H9 (cell line): ENCODE data around the gene PDZD7. TPM values are rescaled to one million over a fixed set of nuclear protein-coding genes. Genes with fewer than 3 reads are reported as not detected.

Experiments used
- DNase-seq: peaks from one replicate; pipeline ENCODE4 v3.0.0-alpha.2; 2017
- H2AFZ ChIP-seq: one replicate; pipeline ENCODE4 v1.6.1; 2013; ENCODE audit warnings: mild to moderate bottlenecking, low read length, control low read depth, moderate library complexity
- H2AK5ac ChIP-seq: 2 replicates; pipeline ENCODE4 v1.6.1; 2013; ENCODE audit warnings: low read length, control low read depth, mixed read lengths; ENCODE audit not compliant: insufficient read length
- H2BK120ac ChIP-seq: one replicate; pipeline ENCODE4 v1.6.1; 2013; ENCODE audit warnings: low read depth, mild to moderate bottlenecking, low read length, control low read depth, inconsistent platforms; ENCODE audit not compliant: poor library complexity, severe bottlenecking
- H2BK12ac ChIP-seq: 2 replicates; pipeline ENCODE4 v1.6.1; 2013; ENCODE audit warnings: low read length, control low read depth, mixed read lengths, low read depth; ENCODE audit not compliant: insufficient read length
- H2BK15ac ChIP-seq: 2 replicates; pipeline ENCODE4 v1.6.1; 2013; ENCODE audit warnings: low read depth, low read length, control low read depth
- H2BK20ac ChIP-seq: one replicate; pipeline ENCODE4 v1.6.1; 2013; ENCODE audit warnings: low read depth, mild to moderate bottlenecking, low read length, control low read depth, inconsistent platforms; ENCODE audit not compliant: poor library complexity, severe bottlenecking
- H2BK5ac ChIP-seq: 2 replicates; pipeline ENCODE4 v1.6.1; 2013; ENCODE audit warnings: low read length, control low read depth, mixed read lengths; ENCODE audit not compliant: insufficient read length
- H3K14ac ChIP-seq: 2 replicates; pipeline ENCODE4 v1.6.1; 2013; ENCODE audit warnings: low read length, control low read depth; ENCODE audit not compliant: insufficient read depth
- H3K18ac ChIP-seq: 2 replicates; pipeline ENCODE4 v1.6.1; 2013; ENCODE audit warnings: low read depth, mild to moderate bottlenecking, mixed read lengths, low read length, control low read depth; ENCODE audit not compliant: insufficient read length
- H3K23ac ChIP-seq: 2 replicates; pipeline ENCODE4 v1.6.1; 2013; ENCODE audit warnings: low read length, control low read depth, mixed read lengths, low read depth; ENCODE audit not compliant: insufficient read length
- H3K23me2 ChIP-seq: 2 replicates; pipeline ENCODE4 v1.6.1; 2013; ENCODE audit warnings: low read depth, mild to moderate bottlenecking, mixed read lengths, low read length, control low read depth; ENCODE audit not compliant: insufficient read length, poor library complexity, severe bottlenecking
- H3K27ac ChIP-seq: 2 replicates; pipeline ENCODE4 v1.5.1; 2013; ENCODE audit warnings: low read length, control low read depth, mixed read lengths, low read depth; ENCODE audit not compliant: insufficient read length
- H3K27me3 ChIP-seq: 2 replicates; pipeline ENCODE4 v1.6.1; 2013; ENCODE audit warnings: low read length, control low read depth, inconsistent platforms; ENCODE audit not compliant: insufficient read depth
- H3K4ac ChIP-seq: 2 replicates; pipeline ENCODE4 v1.6.1; 2013; ENCODE audit warnings: low read depth, mild to moderate bottlenecking, control low read depth, inconsistent platforms, low read length, moderate library complexity
- H3K4me1 ChIP-seq: 2 replicates; pipeline ENCODE4 v1.6.1; 2013; ENCODE audit warnings: low read length, control low read depth, inconsistent platforms; ENCODE audit not compliant: insufficient read depth
- H3K4me2 ChIP-seq: 2 replicates; pipeline ENCODE4 v1.6.1; 2013; ENCODE audit warnings: low read length, control low read depth, mixed read lengths; ENCODE audit not compliant: insufficient read length, insufficient read depth
- H3K56ac ChIP-seq: 2 replicates; pipeline ENCODE4 v1.6.1; 2013; ENCODE audit warnings: low read depth, mild to moderate bottlenecking, mixed read lengths, low read length, control low read depth; ENCODE audit not compliant: insufficient read length
- H3K79me1 ChIP-seq: 2 replicates; pipeline ENCODE4 v1.6.1; 2013; ENCODE audit warnings: low read depth, mild to moderate bottlenecking, moderate library complexity, low read length, control low read depth, inconsistent platforms; ENCODE audit not compliant: insufficient read depth, poor library complexity, severe bottlenecking
- H3K79me2 ChIP-seq: 2 replicates; pipeline ENCODE4 v1.6.1; 2013; ENCODE audit warnings: low read length, control low read depth, inconsistent platforms; ENCODE audit not compliant: insufficient read depth
- H3K9ac ChIP-seq: 2 replicates; pipeline ENCODE4 v1.6.1; 2013; ENCODE audit warnings: low read length, control low read depth, mixed read lengths; ENCODE audit not compliant: insufficient read length; ENCODE audit errors: extremely low read depth
- H3K9me3 ChIP-seq: one replicate; pipeline ENCODE4 v1.6.1; 2013; ENCODE audit warnings: low read depth, low read length, inconsistent platforms; ENCODE audit not compliant: control insufficient read depth
- H3T11ph ChIP-seq: one replicate; pipeline ENCODE4 v1.6.1; 2013; ENCODE audit warnings: mild to moderate bottlenecking, low read length, control low read depth, inconsistent platforms
- H4K20me1 ChIP-seq: one replicate; pipeline ENCODE4 v1.6.1; 2013; ENCODE audit not compliant: control insufficient read depth, insufficient read length, insufficient read depth
- H4K5ac ChIP-seq: 2 replicates; pipeline ENCODE4 v1.6.1; 2013; ENCODE audit warnings: low read depth, mild to moderate bottlenecking, mixed read lengths, low read length, control low read depth; ENCODE audit not compliant: insufficient read length
- H4K8ac ChIP-seq: replicated peaks from 2 replicates; pipeline ENCODE4 v1.6.1; 2013; ENCODE audit warnings: low read length, control low read depth, mixed read lengths, low read depth; ENCODE audit not compliant: insufficient read length
- H4K91ac ChIP-seq: 2 replicates; pipeline ENCODE4 v1.6.1; 2013; ENCODE audit warnings: low read depth, mild to moderate bottlenecking, moderate library complexity, mixed read lengths, low read length, control low read depth; ENCODE audit not compliant: insufficient read length
- H3K27ac Mint-ChIP-seq, 3 experiments: 2 replicates in 2 of 3; 3 replicates in 1 of 3; pipeline ENCODE4 v1.8.0; 2020 to 2021; ENCODE audit warnings: mixed read lengths in 3 of 3, mild to moderate bottlenecking in 1 of 3, moderate library complexity in 1 of 3
- H3K27me3 Mint-ChIP-seq: 2 replicates; pipeline ENCODE4 v1.8.0; 2021; ENCODE audit warnings: low read depth, mild to moderate bottlenecking, moderate library complexity, mixed read lengths
- H3K36me3 Mint-ChIP-seq, 3 experiments: 2 replicates in 2 of 3; 3 replicates in 1 of 3; pipeline ENCODE4 v1.8.0; 2020 to 2021; ENCODE audit warnings: low read depth in 3 of 3, mixed read lengths in 3 of 3; ENCODE audit not compliant: insufficient read depth in 1 of 3
- H3K4me1 Mint-ChIP-seq, 2 experiments: 2 replicates each; pipeline ENCODE4 v1.8.0; 2020; ENCODE audit warnings: mixed read lengths in 2 of 2
- H3K4me3 Mint-ChIP-seq, 2 experiments: 2 replicates in 1 of 2; 3 replicates in 1 of 2; pipeline ENCODE4 v1.8.0; 2020 to 2021; ENCODE audit warnings: mild to moderate bottlenecking in 2 of 2, mixed read lengths in 2 of 2, moderate library complexity in 1 of 2
- H3K9me3 Mint-ChIP-seq, 2 experiments: 2 replicates in 1 of 2; 3 replicates in 1 of 2; pipeline ENCODE4 v1.8.0; 2020; ENCODE audit warnings: mild to moderate bottlenecking in 2 of 2, mixed read lengths in 2 of 2, moderate library complexity in 1 of 2
- CTCF ChIP-seq: fragments of 200-600 bp; sonication (generic); conservative IDR thresholded peaks from 3 replicates; pipeline ENCODE4 v1.8.0; 2021; ENCODE audit warnings: antibody characterized with exemption, mild to moderate bottlenecking
- WGBS: extraction: QIAGEN DNeasy Blood & Tissue Kit; methylation state at CpG from one replicate; pipeline ENCODE4 v1.1.7; 2013; ENCODE audit warnings: missing lambda C conversion rate, low lambda C conversion rate, mixed read lengths; ENCODE audit not compliant: insufficient read length; ENCODE audit errors: extremely low coverage; 5-methylcytosine and 5-hydroxymethylcytosine counted together
- total RNA-seq: library from RNA; stranded (reverse); gene quantifications from 2 replicates; pipeline ENCODE4 v1.2.1, GENCODE V29; 2021

The PDZD7 gene
- total RNA-seq, 1 experiment from 2014 or later: 2.0 TPM

DNA sequence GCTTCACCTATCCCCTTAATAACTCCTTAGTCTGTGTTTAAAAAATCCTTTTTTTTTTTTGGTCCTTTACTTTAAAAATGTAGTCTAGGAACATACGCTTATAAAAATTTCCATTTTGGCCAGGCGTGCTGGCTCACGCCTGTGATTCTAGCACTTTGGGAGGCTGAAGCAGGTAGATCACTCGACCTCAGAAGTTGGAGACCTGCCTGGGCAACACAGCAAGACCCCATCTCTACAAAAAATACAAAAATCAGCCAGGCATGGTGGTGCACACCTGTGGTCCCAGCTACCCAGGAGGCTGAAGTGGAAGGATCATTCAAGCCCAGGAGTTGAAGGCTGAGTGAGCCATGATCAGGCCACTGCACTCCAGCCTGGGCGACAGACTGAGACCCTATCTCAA lies 45.7 kb upstream of the PDZD7 start:
- H3K23ac ChIP-seq: no peak overlapping the region
- no peak overlapping the region for H2BK20ac ChIP-seq
- Mint-ChIP-seq H3K4me3 (no peak overlapping the region), H3K4me1 (peaks cover 17 to 33% of the 10 kb centered on the region in 2 experiments), H3K36me3 (no peaks in the 10 kb centered on the region), H3K27me3 (peaks cover 89% of the 10 kb centered on the region), H3K27ac (no peak overlapping the region), H3K9me3 (no peaks in the 10 kb centered on the region; a peak in 1 of 5 replicates)
- no peak overlapping the region for H2BK120ac ChIP-seq
- no peaks in the 10 kb centered on the region for H4K20me1 ChIP-seq
- H3K4me2 ChIP-seq: no peak overlapping the region
- no peak overlapping the region for H3K27ac ChIP-seq
- H2BK12ac ChIP-seq: no peak overlapping the region
- TF ChIP-seq CTCF: no peak
- no peaks in the 10 kb centered on the region for H3K79me2 ChIP-seq
- no peak overlapping the region for H3K56ac ChIP-seq
- H3K4ac ChIP-seq: no peak overlapping the region
- H4K5ac ChIP-seq: no peak overlapping the region
- H2BK5ac ChIP-seq: no peak overlapping the region
- no peak overlapping the region for H4K91ac ChIP-seq
- H3K4me1 ChIP-seq: peaks cover 2% of the 10 kb centered on the region
- no peaks in the 10 kb centered on the region for H3K9me3 ChIP-seq
- H2AK5ac ChIP-seq: no peak overlapping the region
- no peak overlapping the region for H3T11ph ChIP-seq
- no peak overlapping the region for H3K14ac ChIP-seq
- H3K23me2 ChIP-seq: peaks cover 2% of the 10 kb centered on the region
- no peaks in the 10 kb centered on the region for H3K79me1 ChIP-seq
- H2AFZ ChIP-seq: no peak overlapping the region
- no peak overlapping the region for H3K9ac ChIP-seq
- peaks cover 12% of the 10 kb centered on the region; the same call in 1 of the 2 replicates for H3K27me3 ChIP-seq
- DNase-seq: no peak
- no CpG with 5 or more reads among the region's 5 CpGs for WGBS
- no peak overlapping the region for H4K8ac ChIP-seq
- no peak overlapping the region for H2BK15ac ChIP-seq
- no peak overlapping the region for H3K18ac ChIP-seq
